ENCODE measurements around the gene LIMA1. TPM values are rescaled to one million over a fixed set of nuclear protein-coding genes. Genes with fewer than 3 reads are reported as not detected.
"Not testable (repeated sequence)": the region's sequence is repeated elsewhere in the genome, so short reads cannot be mapped to it uniquely, and the experiment has no call there.

The LIMA1 gene
- total RNA-seq, 1 donor from 2014 or later: 96.0 TPM

DNA sequence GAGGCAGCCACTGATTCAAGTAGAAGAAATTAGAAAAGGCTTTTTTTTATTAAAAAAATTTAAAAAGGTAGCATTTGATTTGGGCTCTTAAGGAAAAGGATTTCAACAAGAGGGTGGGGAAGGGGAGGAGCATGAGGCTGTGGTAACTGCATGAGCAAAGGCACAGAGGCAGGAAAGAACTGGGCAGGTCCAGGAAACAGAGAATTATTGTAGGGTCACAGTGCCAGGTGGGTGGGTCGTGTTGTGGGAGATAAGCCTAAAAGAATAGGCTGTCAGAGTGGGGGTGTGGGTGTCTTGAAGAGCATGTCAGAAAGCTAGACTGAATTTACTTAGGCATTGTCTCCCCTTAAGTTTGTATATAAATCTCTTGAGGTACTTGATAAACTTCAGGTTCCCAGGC lies 7.8 kb downstream of the LIMA1 start:
- TF ChIP-seq, protein P1, sequence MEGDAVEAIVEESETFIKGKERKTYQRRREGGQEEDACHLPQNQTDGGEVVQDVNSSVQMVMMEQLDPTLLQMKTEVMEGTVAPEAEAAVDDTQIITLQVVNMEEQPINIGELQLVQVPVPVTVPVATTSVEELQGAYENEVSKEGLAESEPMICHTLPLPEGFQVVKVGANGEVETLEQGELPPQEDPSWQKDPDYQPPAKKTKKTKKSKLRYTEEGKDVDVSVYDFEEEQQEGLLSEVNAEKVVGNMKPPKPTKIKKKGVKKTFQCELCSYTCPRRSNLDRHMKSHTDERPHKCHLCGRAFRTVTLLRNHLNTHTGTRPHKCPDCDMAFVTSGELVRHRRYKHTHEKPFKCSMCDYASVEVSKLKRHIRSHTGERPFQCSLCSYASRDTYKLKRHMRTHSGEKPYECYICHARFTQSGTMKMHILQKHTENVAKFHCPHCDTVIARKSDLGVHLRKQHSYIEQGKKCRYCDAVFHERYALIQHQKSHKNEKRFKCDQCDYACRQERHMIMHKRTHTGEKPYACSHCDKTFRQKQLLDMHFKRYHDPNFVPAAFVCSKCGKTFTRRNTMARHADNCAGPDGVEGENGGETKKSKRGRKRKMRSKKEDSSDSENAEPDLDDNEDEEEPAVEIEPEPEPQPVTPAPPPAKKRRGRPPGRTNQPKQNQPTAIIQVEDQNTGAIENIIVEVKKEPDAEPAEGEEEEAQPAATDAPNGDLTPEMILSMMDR (IDR thresholded peaks at IDR 0.05; ENCODE audit: insufficient read depth, low read length, poor library complexity, severe bottlenecking): no peak
- Histone ChIP-seq H3K36me3 (ENCODE audit: control insufficient read depth, insufficient read depth, low read length) (no peaks in the 10 kb centered on the region), H3K4me3 (ENCODE audit: low read depth, low read length) (no peak overlapping the region), H3K27me3 (ENCODE audit: control insufficient read depth, insufficient read depth, low read length) (no peaks in the 10 kb centered on the region)
- no peak for DNase-seq (ENCODE audit: low read depth)

DNA sequence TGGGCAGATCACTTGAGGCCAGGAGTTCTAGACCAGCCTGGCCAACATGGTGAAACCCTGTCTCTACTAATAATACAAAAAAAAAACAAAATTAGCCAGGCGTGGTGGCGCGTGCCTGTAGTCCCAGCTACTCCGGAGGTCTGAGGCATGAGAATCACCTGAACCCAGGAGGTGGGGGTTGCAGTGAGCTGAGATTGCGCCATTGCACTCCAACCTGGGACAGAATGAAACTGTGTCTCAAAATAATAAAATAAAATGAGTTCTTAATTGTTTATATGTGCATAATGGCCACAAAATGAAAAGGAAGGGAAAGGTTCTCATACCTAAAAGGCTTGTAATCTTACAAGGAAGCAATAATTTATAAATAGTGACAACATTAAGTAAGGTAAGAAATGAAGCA lies 8.2 kb downstream of the LIMA1 start:
- not testable (repeated sequence) for H3K36me3 ChIP-seq (ENCODE audit: control insufficient read depth, insufficient read depth, low read length); H3K4me3 ChIP-seq (ENCODE audit: low read depth, low read length); H3K27me3 ChIP-seq (ENCODE audit: control insufficient read depth, insufficient read depth, low read length); DNase-seq (ENCODE audit: low read depth)

DNA sequence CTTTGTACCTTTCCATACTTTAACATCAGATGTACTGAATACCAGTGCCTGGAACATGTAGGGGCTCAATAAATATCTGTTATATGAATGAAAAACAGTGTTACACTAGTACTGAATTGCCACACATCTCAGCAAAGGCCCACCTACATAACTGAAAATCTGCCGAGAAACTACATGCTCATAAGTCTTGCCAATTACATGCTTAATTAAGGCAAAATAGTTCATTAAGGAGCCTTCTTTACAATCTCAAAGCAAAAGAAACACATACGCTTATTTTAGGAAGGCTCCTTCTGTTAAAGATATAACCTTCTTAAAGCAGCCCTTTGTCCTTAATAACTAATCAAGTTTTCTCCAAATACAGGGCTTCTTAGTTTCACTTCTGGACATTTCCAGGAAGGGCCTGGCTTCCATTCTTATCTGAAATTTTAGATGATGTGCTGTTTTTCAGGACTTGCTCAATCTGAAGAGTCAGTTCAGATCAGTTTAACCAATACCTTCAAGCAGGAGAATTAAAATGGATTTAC lies 11.5 kb downstream of the LIMA1 start:
- Histone ChIP-seq H3K27me3 (ENCODE audit: control insufficient read depth, insufficient read depth, low read length) (no peaks in the 10 kb centered on the region), H3K4me3 (ENCODE audit: low read depth, low read length) (no peak overlapping the region), H3K36me3 (ENCODE audit: control insufficient read depth, insufficient read depth, low read length) (no peaks in the 10 kb centered on the region)
- TF ChIP-seq, protein P1 (IDR thresholded peaks at IDR 0.05; ENCODE audit: insufficient read depth, low read length, poor library complexity, severe bottlenecking): no peak
- DNase-seq (ENCODE audit: low read depth): no peak

DNA sequence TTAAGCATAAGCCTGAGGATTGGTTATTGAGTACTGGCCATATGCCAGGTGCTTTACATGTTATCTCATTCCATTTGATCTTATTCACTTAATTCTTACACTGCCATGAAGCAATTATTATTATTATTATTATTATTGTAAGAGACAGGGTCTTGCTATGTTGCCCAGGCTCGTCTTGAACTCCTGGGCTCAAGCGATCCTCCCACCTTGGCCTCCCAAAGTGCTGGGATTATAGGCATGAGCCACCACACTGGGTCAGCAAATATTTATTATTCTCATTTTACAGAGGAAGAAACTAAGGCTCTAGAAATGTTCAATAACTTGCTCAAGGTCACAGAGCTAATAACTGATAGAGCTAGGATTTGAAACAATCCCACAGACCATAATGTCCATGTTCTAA lies 14.8 kb downstream of the LIMA1 start:
- no peak for DNase-seq (ENCODE audit: low read depth)
- TF ChIP-seq, protein P1 (IDR thresholded peaks at IDR 0.05; ENCODE audit: insufficient read depth, low read length, poor library complexity, severe bottlenecking): no peak
- H3K4me3 ChIP-seq (ENCODE audit: low read depth, low read length): no peak overlapping the region
- no peaks in the 10 kb centered on the region for H3K36me3 ChIP-seq (ENCODE audit: control insufficient read depth, insufficient read depth, low read length)
- no peaks in the 10 kb centered on the region for H3K27me3 ChIP-seq (ENCODE audit: control insufficient read depth, insufficient read depth, low read length)

DNA sequence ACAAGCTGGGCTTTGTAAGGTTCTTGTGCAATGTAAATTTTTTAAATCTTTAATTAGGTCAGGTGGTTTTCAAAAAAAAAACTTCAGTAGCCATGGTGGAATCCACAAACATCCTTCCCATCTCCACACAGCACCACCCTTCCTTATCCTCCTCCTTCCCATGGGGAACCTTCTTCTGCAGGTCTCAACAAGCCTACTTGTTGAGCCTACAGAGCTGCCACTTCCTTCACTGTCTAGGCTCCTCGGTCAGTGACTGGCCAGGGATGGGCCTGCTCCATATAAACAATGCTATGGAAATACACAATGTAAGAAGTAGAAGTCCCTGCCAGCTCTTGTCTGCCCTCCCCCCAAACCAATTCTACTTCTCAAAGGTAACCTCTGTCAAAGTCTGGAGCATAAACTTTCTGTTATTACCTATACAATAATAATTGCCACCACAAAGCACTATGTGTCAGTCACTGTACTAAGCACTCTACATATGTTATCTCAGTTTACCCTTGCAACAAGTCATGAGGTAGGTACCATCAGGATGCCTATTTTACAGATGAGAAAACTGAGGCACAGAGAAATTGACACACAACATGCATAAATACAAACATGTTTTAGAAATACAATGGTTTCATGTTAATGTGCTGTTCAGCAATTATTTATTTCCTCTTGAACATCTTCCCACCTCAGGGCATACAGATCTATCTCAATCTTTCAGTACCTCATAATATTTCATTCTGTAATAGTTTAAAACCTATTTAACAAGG lies 17.4 kb downstream of the LIMA1 start:
- no peaks in the 10 kb centered on the region for H3K36me3 ChIP-seq (ENCODE audit: control insufficient read depth, insufficient read depth, low read length)
- TF ChIP-seq, protein P1 (IDR thresholded peaks at IDR 0.05; ENCODE audit: insufficient read depth, low read length, poor library complexity, severe bottlenecking): no peak
- H3K4me3 ChIP-seq (ENCODE audit: low read depth, low read length): no peak overlapping the region
- DNase-seq (ENCODE audit: low read depth): no peak
- no peaks in the 10 kb centered on the region for H3K27me3 ChIP-seq (ENCODE audit: control insufficient read depth, insufficient read depth, low read length)

DNA sequence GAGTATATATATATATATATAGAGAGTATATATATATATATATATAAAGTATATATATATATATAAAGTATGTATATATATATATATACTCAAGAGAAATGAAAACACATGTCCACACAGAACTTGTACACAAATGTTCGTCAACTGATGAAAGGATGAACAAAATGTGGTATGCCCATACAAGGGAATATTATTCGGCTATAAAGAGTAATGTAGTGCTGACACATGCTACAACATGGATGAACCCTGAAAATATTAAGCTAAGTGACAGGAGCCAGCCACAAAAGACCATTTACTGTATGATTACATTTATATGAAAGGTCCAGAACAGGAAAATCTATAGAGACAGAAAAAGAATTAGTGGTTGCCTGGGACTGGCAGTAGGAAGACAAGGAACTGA lies 19.5 kb downstream of the LIMA1 start:
- DNase-seq (ENCODE audit: low read depth): no peak
- TF ChIP-seq, protein P1 (IDR thresholded peaks at IDR 0.05; ENCODE audit: insufficient read depth, low read length, poor library complexity, severe bottlenecking): no peak
- H3K27me3 ChIP-seq (ENCODE audit: control insufficient read depth, insufficient read depth, low read length): no peaks in the 10 kb centered on the region
- H3K36me3 ChIP-seq (ENCODE audit: control insufficient read depth, insufficient read depth, low read length): no peaks in the 10 kb centered on the region
- H3K4me3 ChIP-seq (ENCODE audit: low read depth, low read length): no peak overlapping the region
